Endothelial cell of umbilical vein (primary cell): ENCODE data around the gene CAMSAP3. TPM values are rescaled to one million over a fixed set of nuclear protein-coding genes. Genes with fewer than 3 reads are reported as not detected.

Experiments used
- BruUV-seq: library from RNA; stranded (reverse); fragments of 400-500 nt; replicated peaks from 2 replicates; lab custom pipeline; 2021; lab: Mats Ljungman, UMichigan
- CTCF ChIA-PET: fragments of 300-600, 350-600 bp; sonication (Branson Sonifier 250); formaldehyde crosslinking; loops from one replicate; lab custom pipeline; 2021; ENCODE audit warnings: antibody characterized with exemption, inconsistent platforms; lab: Charles Lee
- POLR2A ChIA-PET: fragments of 300-600, 350-600 bp; sonication (Branson Sonifier 250); formaldehyde crosslinking; loops from one replicate; lab custom pipeline; 2021; ENCODE audit warnings: antibody characterized with exemption, inconsistent platforms; lab: Charles Lee
- DNase-seq: peaks from one replicate; pipeline ENCODE4 v3.0.0-alpha.2; 2011; ENCODE audit warnings: low read depth, low spot score
- FAIRE-seq: peaks from 2 replicates; lab custom pipeline; 2011; peaks lifted over from hg19 to GRCh38; lab: Jason Lieb, UNC
- H2AFZ ChIP-seq: 2 replicates; pipeline ENCODE4 v1.6.0; 2012; ENCODE audit warnings: low read depth, low read length, control low read depth, inconsistent platforms
- H3K27ac ChIP-seq: 2 replicates; pipeline ENCODE4 v1.5.1; 2011; ENCODE audit warnings: low read depth, mild to moderate bottlenecking, control low read depth, low read length, moderate library complexity; ENCODE audit not compliant: insufficient read depth
- H3K27me3 ChIP-seq, 2 experiments: 2 replicates each; pipeline versions ENCODE4 v1.6.0 to v1.6.1; 2011; ENCODE audit warnings: low read length in 2 of 2, mixed read lengths in 1 of 2; ENCODE audit not compliant: control insufficient read depth in 2 of 2, insufficient read depth in 2 of 2
- H3K36me3 ChIP-seq, 2 experiments: 2 replicates in 1 of 2; 3 replicates in 1 of 2; pipeline ENCODE4 v1.5.1; 2011; ENCODE audit warnings: low read length in 2 of 2, mild to moderate bottlenecking in 1 of 2, moderate library complexity in 1 of 2; ENCODE audit not compliant: control insufficient read depth in 2 of 2, insufficient read depth in 2 of 2; ENCODE audit errors: extremely low read depth in 1 of 2
- H3K4me1 ChIP-seq: 3 replicates; pipeline ENCODE4 v1.5.1; 2011; ENCODE audit warnings: mild to moderate bottlenecking, low read length; ENCODE audit not compliant: control insufficient read depth, insufficient read depth; ENCODE audit errors: extremely low read depth
- H3K4me2 ChIP-seq: 2 replicates; pipeline ENCODE4 v1.6.1; 2011; ENCODE audit warnings: low read length, control low read depth, mixed read lengths; ENCODE audit not compliant: insufficient read depth
- H3K4me3 ChIP-seq, 3 experiments: fragments of 200-600 bp in 1 of 3; sonication (generic), shearing (Covaris generic) in 1 of 3; replicated peaks in 1 of 3; 2 replicates each; pipeline ENCODE4 v1.5.1; 2011 to 2016; ENCODE audit warnings: control low read depth in 3 of 3, low read length in 3 of 3, mild to moderate bottlenecking in 2 of 3, inconsistent platforms in 1 of 3, low read depth in 1 of 3, moderate library complexity in 1 of 3; ENCODE audit not compliant: insufficient read depth in 1 of 3
- H3K79me2 ChIP-seq: 2 replicates; pipeline ENCODE4 v1.6.0; 2012; ENCODE audit warnings: low read length, inconsistent platforms; ENCODE audit not compliant: control insufficient read depth, insufficient read depth
- H3K9ac ChIP-seq: replicated peaks from 2 replicates; pipeline ENCODE3; 2011; ENCODE audit warnings: low read length, control low read depth; ENCODE audit not compliant: insufficient read depth; ENCODE audit errors: extremely low read depth
- H3K9me1 ChIP-seq: replicated peaks from 3 replicates; pipeline ENCODE4 v1.6.0; 2011; ENCODE audit warnings: mild to moderate bottlenecking, low read length; ENCODE audit not compliant: control insufficient read depth, insufficient read depth; ENCODE audit errors: extremely low read depth
- H3K9me3 ChIP-seq: replicated peaks from 2 replicates; pipeline ENCODE4 v1.5.1; 2012; ENCODE audit warnings: low read length, inconsistent platforms; ENCODE audit not compliant: control insufficient read depth, insufficient read depth
- H4K20me1 ChIP-seq: replicated peaks from 2 replicates; pipeline ENCODE3; 2011; ENCODE audit warnings: mild to moderate bottlenecking, low read length; ENCODE audit not compliant: control insufficient read depth, insufficient read depth; ENCODE audit errors: extremely low read depth
- CTCF ChIP-seq, 2 donors: IDR thresholded peaks; 1 replicate in 1 of 2; 2 replicates in 1 of 2; pipeline ENCODE4 v1.5.1; 2011; ENCODE audit warnings: low read length in 2 of 2, mild to moderate bottlenecking in 2 of 2, moderate library complexity in 2 of 2, control low read depth in 1 of 2, inconsistent platforms in 1 of 2, low read depth in 1 of 2; ENCODE audit not compliant: insufficient read depth in 1 of 2; ENCODE audit errors: extremely low read depth in 1 of 2
- EZH2 ChIP-seq: IDR thresholded peaks from 2 replicates; pipeline ENCODE4 v1.6.1; 2012; ENCODE audit warnings: borderline replicate concordance, low read depth, mild to moderate bottlenecking, moderate library complexity, low read length, inconsistent platforms; ENCODE audit not compliant: severe bottlenecking
- JUN ChIP-seq: IDR thresholded peaks from 2 replicates; pipeline ENCODE4 v1.6.1; 2011; ENCODE audit warnings: borderline replicate concordance, low read depth; ENCODE audit not compliant: insufficient read length, insufficient read depth
- POLR2AphosphoS5 ChIP-seq: IDR thresholded peaks from 2 replicates; pipeline ENCODE4 v1.6.1; 2012; ENCODE audit warnings: low read depth, mild to moderate bottlenecking, control low read depth, low read length, moderate library complexity; ENCODE audit not compliant: insufficient read depth
- dilution Hi-C: fragments of 300-500 bp; cut with MboI; formaldehyde crosslinking; loops from one replicate; pipeline ENCODE4 v1.15.0; 2019; ENCODE audit warnings: low sequenced_read_pairs; ENCODE audit not compliant: extremely low pct_ligation_motif_present
- intact Hi-C: fragments of 100-400 bp; cut with micrococcal nuclease; formaldehyde crosslinking; loops from one replicate; pipeline ENCODE4 v1.10.0; 2022
- polyA plus RNA-seq, 4 experiments: library from polyadenylated mRNA; depleted of rRNA in 3 of 4; stranded (reverse) in 3 of 4; unstranded in 1 of 4; fragments of >200 nt; gene quantifications; 2 replicates each; pipeline versions ENCODE4 v1.2.1 to v1.2.3, GENCODE V29; 2011 to 2012; ENCODE audit warnings: missing spikeins in 1 of 4
- total RNA-seq: library from RNA; stranded (reverse); gene quantifications from 2 replicates; pipeline ENCODE4 v1.2.3, GENCODE V29; 2021
- TF ChIP-seq, protein P1 (sequence below): IDR thresholded peaks from 2 replicates; pipeline ENCODE4 v1.6.1; 2011; ENCODE audit not compliant: insufficient read depth, insufficient read length

CAMSAP3 gene
- total and polyA plus RNA-seq, 2 donors (not counting 3 experiments of a cell fraction or from before 2014, with no cell fraction given): 0.11 to 0.22 TPM

GRCh38 chr19:7564866-7565265 lies 30.8 kb upstream of the CAMSAP3 start:
- FAIRE-seq (no peak), DNase-seq (no peak)
- Histone ChIP-seq H3K9me1 (no peaks in the 10 kb centered on the region), H3K9me3 (no peaks in the 10 kb centered on the region), H3K4me3 (no peak overlapping the region), H3K27ac (no peak overlapping the region), H3K79me2 (no peaks in the 10 kb centered on the region), H3K4me2 (no peak overlapping the region), H3K36me3 (peaks cover 0 to 11% of the 10 kb centered on the region in 2 experiments), H3K4me1 (no peaks in the 10 kb centered on the region), H4K20me1 (no peaks in the 10 kb centered on the region), H3K27me3 (no peaks in the 10 kb centered on the region), H2AFZ (no peak overlapping the region), H3K9ac (no peak overlapping the region)
- dilution Hi-C loops (no loop called here), intact Hi-C loops (loop anchor here (5.0 to 10.0 kb wide), 2 partner anchors 267 to 460 kb away; partner anchors contain the start of gene EVI5L)
- POLR2A ChIA-PET: no interaction called here
- CTCF ChIA-PET: interaction anchor here (4.7 to 6.9 kb wide), 2 partner anchors 116 to 235 kb away, joined by 137 to 201 read pairs; partner anchors contain the start of gene TRAPPC5
- no TSS peak for BruUV-seq
- no peak for TF ChIP-seq JUN
- TF ChIP-seq POLR2AphosphoS5: no peak
- no peak for TF ChIP-seq CTCF (IDR thresholded peaks at IDR 0.05; ENCODE audit: extremely low read depth in 1 of 2, insufficient read depth in 1 of 2, low read depth in 1 of 2, low read length in 2 of 2)
- no peak for TF ChIP-seq EZH2

DNA sequence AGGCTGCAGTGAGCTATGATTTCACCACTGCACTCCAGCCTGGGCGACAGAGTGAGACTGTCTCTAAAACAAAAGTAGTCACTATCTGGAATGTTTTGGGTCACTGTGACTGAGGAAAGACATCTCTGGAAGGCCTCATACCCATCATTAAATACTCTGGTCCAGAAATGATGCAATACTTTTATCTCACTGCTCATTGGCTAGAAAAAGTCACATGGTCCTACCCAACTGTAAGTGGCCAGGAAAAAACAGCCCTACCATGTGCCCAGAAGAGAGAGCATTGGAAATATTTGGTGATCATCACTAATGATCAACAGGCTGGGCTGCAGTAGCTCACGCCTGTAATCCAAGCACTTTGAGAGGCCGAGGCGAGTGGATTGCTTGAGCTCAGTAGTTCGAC lies 30.3 kb upstream of the CAMSAP3 start:
- Histone ChIP-seq H3K27me3 (no peaks in the 10 kb centered on the region), H4K20me1 (no peaks in the 10 kb centered on the region), H3K27ac (no peak overlapping the region), H3K9me1 (no peaks in the 10 kb centered on the region), H3K79me2 (no peaks in the 10 kb centered on the region), H3K4me3 (no peak overlapping the region), H2AFZ (no peak overlapping the region), H3K9me3 (no peaks in the 10 kb centered on the region), H3K4me2 (no peak overlapping the region), H3K9ac (no peak overlapping the region), H3K36me3 (peaks cover 0 to 10% of the 10 kb centered on the region in 2 experiments), H3K4me1 (no peaks in the 10 kb centered on the region)
- intact Hi-C loops (loop anchor here (5.0 to 10.0 kb wide), 2 partner anchors 267 to 461 kb away; partner anchors contain the start of gene EVI5L), dilution Hi-C loops (no loop called here)
- DNase-seq (no peak), FAIRE-seq (no peak)
- BruUV-seq: no TSS peak
- TF ChIP-seq EZH2 (no peak), JUN (no peak)
- TF ChIP-seq, protein P1, sequence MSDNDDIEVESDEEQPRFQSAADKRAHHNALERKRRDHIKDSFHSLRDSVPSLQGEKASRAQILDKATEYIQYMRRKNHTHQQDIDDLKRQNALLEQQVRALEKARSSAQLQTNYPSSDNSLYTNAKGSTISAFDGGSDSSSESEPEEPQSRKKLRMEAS: no peak
- ChIA-PET POLR2A (no interaction called here), CTCF (interaction anchor here (4.7 to 6.9 kb wide), 2 partner anchors 116 to 235 kb away, joined by 137 to 201 read pairs; partner anchors contain the start of gene TRAPPC5)
